HG02588 (cell line): Measurements from ENCODE around the gene TMEM144.
"Not testable (repeated sequence)": the region's sequence is repeated elsewhere in the genome, so short reads cannot be mapped to it uniquely, and the experiment has no call there.

ENCODE experiments used
- ATAC-seq: cut with Tn5 transposase; IDR thresholded peaks from one replicate; pipeline ENCODE4 v1.9.1; 2021; ENCODE audit warnings: mild to moderate bottlenecking, moderate library complexity; ENCODE audit not compliant: unreplicated experiment

TMEM144 gene

DNA sequence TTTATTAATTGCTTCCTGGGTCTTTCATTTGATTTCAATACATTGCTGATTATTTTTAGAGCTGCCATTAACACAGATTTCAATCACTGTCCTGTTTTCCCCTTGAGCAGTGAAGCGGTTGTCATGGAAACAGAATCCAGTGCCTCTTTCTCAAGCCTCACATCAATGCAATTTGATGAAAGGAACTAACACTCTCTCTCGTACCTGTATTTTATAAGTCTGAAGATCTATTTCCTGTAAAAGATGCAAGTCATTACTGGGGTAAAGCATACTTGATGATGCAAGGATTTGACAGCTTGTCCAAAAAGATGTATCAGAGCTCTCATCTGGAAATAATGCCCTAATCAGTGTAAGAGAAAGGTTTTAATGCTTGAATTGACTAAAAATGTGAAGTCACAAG is 19.6 kb upstream of the TMEM144 start:
- ATAC-seq, result no peak

GRCh38 chr4:158192439-158193158 is 17.7 kb upstream of the TMEM144 start:
- no peak for ATAC-seq

- no peak for ATAC-seq
Observed at GRCh38 chr4:158193171-158193749, 17.0 kb upstream of the TMEM144 start.

- ATAC-seq, result no peak
Observed at GRCh38 chr4:158195297-158195696, 15.0 kb upstream of the TMEM144 start.

DNA sequence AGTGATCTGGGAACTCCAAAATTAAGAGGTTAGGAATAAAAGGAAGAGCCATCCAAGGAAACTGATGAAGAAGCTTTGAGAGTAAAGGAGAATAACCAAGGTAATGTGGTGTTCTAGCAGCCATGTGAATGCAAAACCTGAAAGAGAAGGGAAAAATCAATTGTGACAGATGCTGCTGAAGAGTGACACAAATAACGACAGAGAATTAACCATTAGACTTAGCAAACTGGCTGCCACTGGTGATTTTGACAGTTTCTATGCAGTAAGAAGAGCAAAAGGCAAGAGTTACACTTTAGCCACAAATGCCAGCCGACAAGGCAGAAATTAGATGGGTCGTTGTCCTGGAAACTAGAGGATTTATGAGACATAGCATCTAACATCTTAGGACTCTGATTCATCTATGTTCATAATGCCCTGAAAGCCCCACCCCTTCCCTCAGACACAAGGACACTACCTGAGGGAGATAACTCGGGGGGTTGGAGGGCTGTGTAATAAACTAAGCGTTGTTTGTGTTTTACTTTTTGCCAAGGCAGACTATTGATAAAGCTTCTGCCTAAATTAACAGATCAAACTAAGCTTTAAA is 13.0 kb upstream of the TMEM144 start:
- no peak for ATAC-seq

DNA sequence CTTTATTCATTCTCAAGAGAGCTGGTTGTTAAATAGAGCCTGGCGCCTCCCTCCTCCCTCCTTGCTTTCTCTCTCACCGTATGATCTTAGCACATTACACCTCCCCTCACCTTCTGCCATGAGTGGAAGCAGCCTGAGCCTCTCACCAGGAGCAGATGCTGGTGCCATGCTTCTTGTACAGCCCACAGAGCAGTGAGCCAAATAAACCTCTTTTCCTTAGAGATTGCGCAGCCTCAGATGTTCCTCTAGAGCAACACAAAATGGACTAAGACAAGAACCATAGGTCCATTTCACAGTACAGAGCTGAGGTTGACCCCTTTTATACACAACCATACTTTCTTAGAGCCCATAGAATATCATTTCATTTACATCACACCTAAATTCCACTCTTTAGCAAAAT is 10.1 kb upstream of the TMEM144 start:
- ATAC-seq, result no peak

DNA sequence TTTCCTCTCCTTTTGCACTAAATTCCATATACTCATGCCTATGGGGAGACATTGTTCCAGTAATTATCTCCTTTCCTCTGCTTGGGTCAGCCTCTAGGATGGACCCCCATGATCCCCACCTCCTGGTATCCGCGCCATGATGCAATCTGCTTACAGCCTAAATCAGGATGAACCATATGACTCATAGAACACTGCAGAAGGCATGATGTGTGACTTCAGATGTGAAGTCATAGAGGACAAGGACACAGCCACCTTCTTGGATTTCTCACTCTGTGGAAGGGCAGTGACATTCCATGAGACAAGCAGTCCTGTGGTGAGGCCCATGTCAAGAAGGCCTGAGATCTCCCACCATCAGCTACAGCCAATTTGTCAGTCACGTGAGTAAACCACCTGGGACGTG is 9.0 kb upstream of the TMEM144 start:
- no peak for ATAC-seq

GRCh38 chr4:158201876-158202275 is 8.4 kb upstream of the TMEM144 start:
- no peak for ATAC-seq

DNA sequence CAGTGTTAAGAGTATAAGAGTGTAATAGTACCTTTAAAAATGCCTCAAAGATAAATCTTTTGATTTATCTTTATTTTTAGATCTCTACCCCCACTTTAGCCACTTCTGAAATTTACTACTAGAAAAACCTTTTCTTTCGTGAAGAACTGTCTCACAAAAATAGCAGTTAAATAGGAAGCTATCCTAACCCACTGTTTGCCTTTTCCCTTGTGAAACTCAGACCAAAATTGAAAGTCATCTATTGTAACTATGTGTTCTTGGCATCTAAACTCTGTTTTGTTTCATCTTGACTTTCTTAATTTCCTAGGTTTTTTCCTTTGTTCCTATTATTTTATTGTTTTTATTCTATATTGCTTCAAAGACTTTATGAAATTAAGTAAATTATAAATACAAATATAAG is 7.8 kb upstream of the TMEM144 start:
- no peak for ATAC-seq

GRCh38 chr4:158203436-158203835 is 6.8 kb upstream of the TMEM144 start:
- ATAC-seq, result no peak

DNA sequence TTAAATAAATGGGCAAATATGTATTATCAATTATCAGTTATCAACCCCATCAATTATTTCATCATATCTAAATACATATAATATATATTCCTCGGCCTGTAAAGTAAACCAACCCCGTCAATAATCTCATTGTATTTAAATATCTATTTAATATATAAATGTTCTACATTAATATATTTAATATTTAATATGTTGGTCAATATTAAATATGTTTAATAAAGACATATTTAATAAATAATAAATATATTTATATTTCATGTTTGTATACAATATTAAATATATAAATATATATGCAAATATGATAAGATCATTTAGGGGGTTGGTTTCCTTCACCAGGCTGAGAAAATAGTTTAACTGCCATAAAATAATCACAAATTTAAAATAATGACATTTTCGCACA is 6.4 kb upstream of the TMEM144 start:
- ATAC-seq, result no peak

GRCh38 chr4:158208963-158209640 is 1.2 kb upstream of the TMEM144 start:
- ATAC-seq, result peak; percentile 38

DNA sequence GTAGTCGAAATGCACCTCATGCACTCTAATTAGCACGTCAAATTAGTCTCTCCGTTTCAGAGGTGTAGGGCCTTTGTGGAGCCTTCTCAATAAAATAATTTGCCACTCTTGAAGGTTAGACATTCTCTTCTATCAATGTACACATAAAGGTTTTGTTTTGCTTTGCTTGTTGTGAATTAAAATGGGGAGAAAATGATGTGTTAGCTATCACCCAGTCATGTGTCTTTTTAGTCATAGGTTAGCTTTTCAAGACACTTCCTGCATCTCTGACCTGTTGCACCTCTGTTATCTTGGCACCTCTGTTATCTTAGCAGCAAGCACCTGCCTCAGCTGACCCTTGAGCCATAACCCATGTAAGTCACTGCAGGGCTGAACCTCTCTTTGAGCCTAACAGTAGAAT is 936 bp downstream of the TMEM144 start:
- ATAC-seq, result no peak

GRCh38 chr4:158213466-158213865 is 3.2 kb downstream of the TMEM144 start:
- no peak for ATAC-seq

GRCh38 chr4:158214856-158215255 is 4.6 kb downstream of the TMEM144 start:
- no peak for ATAC-seq

- ATAC-seq, result no peak
Observed at GRCh38 chr4:158217763-158218162, 7.5 kb downstream of the TMEM144 start.

DNA sequence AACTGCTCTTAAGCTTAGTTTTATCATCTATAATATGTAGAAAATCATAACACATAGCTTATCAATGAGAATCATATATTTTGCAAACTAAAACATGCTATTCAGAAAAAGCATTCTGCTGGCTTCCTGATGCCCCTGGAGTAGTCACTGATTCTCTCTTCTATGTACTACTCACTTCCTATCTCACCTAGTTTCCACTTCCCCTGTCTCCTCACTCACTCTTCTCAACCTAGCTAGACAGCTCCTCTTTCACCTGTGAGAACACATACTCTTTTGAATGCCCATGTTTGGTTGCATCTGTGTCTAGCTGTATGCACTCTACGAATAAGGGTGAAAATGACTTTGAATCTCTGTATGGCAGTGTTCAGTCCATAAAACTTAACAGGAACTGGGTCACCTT is 9.3 kb downstream of the TMEM144 start:
- ATAC-seq, result no peak

- not testable (repeated sequence) for ATAC-seq
Observed at GRCh38 chr4:158224318-158224717, 14.0 kb downstream of the TMEM144 start.

DNA sequence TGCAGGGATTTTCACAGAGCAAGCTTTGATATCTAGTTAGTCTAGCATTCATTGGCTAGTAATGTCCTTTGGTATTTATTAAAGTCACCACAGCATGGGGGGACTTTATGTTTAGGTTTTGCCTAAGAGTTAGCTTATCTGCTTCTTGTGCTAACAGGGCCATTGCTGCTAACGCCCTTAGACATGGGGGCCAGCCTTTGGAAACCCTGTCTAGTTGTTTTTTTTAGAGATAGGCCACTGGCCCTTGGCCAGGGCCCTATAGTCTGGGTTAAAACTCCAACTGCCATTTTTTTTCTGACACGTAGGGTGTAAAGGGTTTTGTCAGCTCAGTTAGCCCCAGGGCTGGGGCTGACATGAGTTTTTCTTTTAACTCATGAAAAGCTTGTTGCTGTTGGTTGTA is 14.7 kb downstream of the TMEM144 start:
- ATAC-seq, result not testable (repeated sequence)

- not testable (repeated sequence) for ATAC-seq
Observed at GRCh38 chr4:158227880-158228279, 17.6 kb downstream of the TMEM144 start.

GRCh38 chr4:158228399-158228798 is 18.1 kb downstream of the TMEM144 start:
- not testable (repeated sequence) for ATAC-seq

- ATAC-seq, result no peak
Observed at GRCh38 chr4:158229768-158230167, 19.5 kb downstream of the TMEM144 start.
